ENCODE results near the gene DAD1. TPM values are rescaled to one million over a fixed set of nuclear protein-coding genes. Genes with fewer than 3 reads are reported as not detected.

The DAD1 gene
- total and polyA plus RNA-seq, 12 donors: 91.8 to 537 (median 291) TPM

GRCh38 chr14:22553445-22553844, 35.6 kb downstream of the DAD1 start:
- Histone ChIP-seq H3K27ac (no peak overlapping the region), H3K4me1 (replicated peaks in 1 of 2) (peaks cover 0 to 25% of the 10 kb centered on the region in 2 donors), H3K36me3 (replicated peaks in 1 of 2) (no peaks in the 10 kb centered on the region), H3K4me3 (no peak overlapping the region), H3K27me3 (no peaks in the 10 kb centered on the region), H3K9me3 (replicated peaks in 1 of 3) (no peaks in the 10 kb centered on the region)
- DNase-seq: no peak
- TF ChIP-seq CTCF (IDR thresholded peaks at IDR 0.05) (no peak), POLR2A (IDR thresholded peaks at IDR 0.05) (no peak)
- intact Hi-C loops (cut with DNase I): loop anchor here (5.0 to 10.0 kb wide), 3 partner anchors 101 to 299 kb away; partner anchors contain the start of gene MRPL52 (in 1 of the 2)
- 81 to 90% (median 86%) methylated on average over 5 of the region's 5 CpGs for WGBS, 4 donors

GRCh38 chr14:22552827-22553076, 36.3 kb downstream of the DAD1 start:
- intact Hi-C loops (cut with DNase I): loop anchor here (5.0 to 10.0 kb wide), 3 partner anchors 102 to 300 kb away; partner anchors contain the start of gene MRPL52 (in 1 of the 2)
- no peaks in the 10 kb centered on the region for H3K36me3 ChIP-seq (replicated peaks in 1 of 2)
- WGBS, 4 donors: 86 to 96% (median 94%) methylated on average over 1 to 2 of the region's 2 CpGs
- no peak overlapping the region for H3K4me3 ChIP-seq
- no peaks in the 10 kb centered on the region for H3K9me3 ChIP-seq (replicated peaks in 1 of 3)
- H3K4me1 ChIP-seq (replicated peaks in 1 of 2): peaks cover 0 to 25% of the 10 kb centered on the region in 2 donors
- no peaks in the 10 kb centered on the region for H3K27me3 ChIP-seq
- TF ChIP-seq CTCF (IDR thresholded peaks at IDR 0.05): no peak
- TF ChIP-seq POLR2A (IDR thresholded peaks at IDR 0.05): no peak
- DNase-seq: no peak
- no peak overlapping the region for H3K27ac ChIP-seq

GRCh38 chr14:22552001-22552826, 36.8 kb downstream of the DAD1 start:
- WGBS, 4 donors: 64 to 73% (median 67%) methylated on average over 12 to 13 of the region's 13 CpGs
- Histone ChIP-seq H3K27ac (peak overlapping the region in 1 of 5 donors; percentile 29), H3K9me3 (replicated peaks in 1 of 3) (no peaks in the 10 kb centered on the region), H3K36me3 (replicated peaks in 1 of 2) (no peaks in the 10 kb centered on the region), H3K4me3 (no peak overlapping the region), H3K4me1 (replicated peaks in 1 of 2) (peaks cover 0 to 22% of the 10 kb centered on the region in 2 donors), H3K27me3 (no peaks in the 10 kb centered on the region)
- DNase-seq: no peak
- intact Hi-C loops (cut with DNase I): loop anchor here (5.0 to 10.0 kb wide), 3 partner anchors 103 to 300 kb away; partner anchors contain the start of gene MRPL52 (in 1 of the 2)
- TF ChIP-seq POLR2A (IDR thresholded peaks at IDR 0.05): no peak
- no peak for TF ChIP-seq CTCF (IDR thresholded peaks at IDR 0.05)

- Histone ChIP-seq H3K9me3 (replicated peaks in 1 of 3) (no peaks in the 10 kb centered on the region), H3K36me3 (replicated peaks in 1 of 2) (no peaks in the 10 kb centered on the region), H3K4me3 (no peak overlapping the region), H3K27me3 (no peaks in the 10 kb centered on the region), H3K27ac (no peak overlapping the region), H3K4me1 (replicated peaks in 1 of 2) (peaks cover 4 to 20% of the 10 kb centered on the region in 2 donors)
- TF ChIP-seq POLR2A (IDR thresholded peaks at IDR 0.05) (no peak), CTCF (IDR thresholded peaks at IDR 0.05) (no peak)
- 41 to 58% (median 47%) methylated on average over 4 to 5 of the region's 5 CpGs for WGBS, 4 donors
- intact Hi-C loops (cut with DNase I): loop anchor here (5.0 to 10.0 kb wide), 3 partner anchors 103 to 301 kb away; partner anchors contain the start of gene MRPL52 (in 1 of the 2)
- no peak for DNase-seq
Observed at GRCh38 chr14:22551605-22551997, 37.4 kb downstream of the DAD1 start.

All from adrenal gland (tissue), 12 donors.